Upper lobe of right lung (tissue), 1 donor: ENCODE measurements around the gene TREM2. TPM values are rescaled to one million over a fixed set of nuclear protein-coding genes. Genes with fewer than 3 reads are reported as not detected.

Source experiments
- ATAC-seq: fragments of 200-7000 bp; cut with Tn5 transposase; one replicate; pipeline ENCODE4 v1.9.1; 2020; ENCODE audit warnings: mild to moderate bottlenecking, moderate library complexity
- DNase-seq: peaks from one replicate; pipeline ENCODE4 v3.0.0-alpha.2; 2020
- H3K27ac ChIP-seq: fragments of 200-600 bp; one replicate; pipeline ENCODE4 v1.8.0; 2022
- H3K27me3 ChIP-seq: fragments of 200-600 bp; one replicate; pipeline ENCODE4 v1.8.0; 2022; ENCODE audit warnings: mild to moderate bottlenecking
- H3K36me3 ChIP-seq: fragments of 200-600 bp; one replicate; pipeline ENCODE4 v1.8.0; 2022
- H3K4me1 ChIP-seq: fragments of 200-600 bp; one replicate; pipeline ENCODE4 v1.8.0; 2022
- H3K4me3 ChIP-seq: fragments of 200-600 bp; one replicate; pipeline ENCODE4 v1.8.0; 2022; ENCODE audit warnings: mild to moderate bottlenecking
- H3K9me3 ChIP-seq: fragments of 200-600 bp; one replicate; pipeline ENCODE4 v1.8.0; 2022
- intact Hi-C: fragments of 100-400 bp; cut with DNase I; formaldehyde crosslinking; loops from one replicate; pipeline ENCODE4 v1.11.0; 2022
- total RNA-seq: library from RNA; stranded (reverse); fragmentation: NEBNext Ultra II Directional; extraction: Animal tissue kit (Norgen Biotek cat#: 25700); gene quantifications from one replicate; pipeline ENCODE4 v1.2.1, GENCODE V29; 2021
- TF ChIP-seq, protein P1 (sequence below): fragments of 200-600 bp; IDR thresholded peaks from one replicate; pipeline ENCODE4 v1.8.0; 2022; ENCODE audit warnings: antibody characterized with exemption
- donor health status: DM: no; HTN: yes; CAD: no; lungs with severe emphysema.

The TREM2 gene
- total RNA-seq, 1 donor from 2014 or later: 62.2 TPM

DNA sequence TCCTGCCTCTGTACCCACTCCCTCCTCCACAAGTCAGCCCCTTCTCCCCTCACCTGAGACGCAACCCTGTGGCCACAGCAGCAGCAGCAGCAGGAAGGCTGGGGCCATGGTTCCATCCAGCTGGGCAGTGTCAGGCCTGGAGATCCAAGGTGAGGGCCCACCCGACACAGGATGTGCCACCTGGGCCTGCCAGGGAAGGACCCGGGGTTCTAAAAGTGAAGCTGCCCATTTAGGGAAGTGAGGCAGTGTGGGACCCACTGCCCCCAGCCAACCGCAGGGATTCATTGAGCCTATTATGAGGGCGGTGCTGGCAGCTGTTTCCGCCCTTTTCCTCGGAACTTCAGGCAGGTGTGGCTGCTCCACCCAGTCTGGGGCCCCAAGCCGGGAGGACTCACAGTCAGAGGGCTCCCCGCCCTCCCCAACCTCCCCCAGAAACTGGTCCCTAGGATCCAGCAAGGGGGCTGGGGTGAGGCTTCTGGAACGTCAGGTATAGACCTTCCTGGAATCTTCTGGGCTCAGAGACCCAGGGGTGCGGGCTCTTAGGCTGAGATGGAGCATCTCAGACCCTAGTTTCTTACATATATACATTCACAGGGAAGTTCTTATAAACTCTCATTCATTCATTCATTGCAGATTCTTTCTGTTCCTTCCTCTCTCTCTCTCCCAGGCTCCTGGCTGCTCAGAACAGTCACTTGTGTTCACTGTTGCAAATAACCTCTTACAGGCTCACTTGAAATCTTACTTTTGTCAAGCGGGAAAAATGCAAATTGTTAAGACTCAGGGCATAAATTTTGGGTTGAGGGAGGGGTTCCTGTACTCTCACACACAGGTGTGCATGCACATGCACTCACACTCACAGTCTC lies 38.2 kb upstream of the TREM2 start, which contains the start of gene TREML2:
TREML2 (minus strand) TSS at position 249 of the 863 bp plus-strand sequence; CDS start at position 108, 141 bp downstream.
- H3K36me3 ChIP-seq: no peaks in the 10 kb centered on the region
- no peak for DNase-seq
- H3K27ac ChIP-seq: peak within 1 kb of the TSS; percentile 68
- TF ChIP-seq, protein P1, sequence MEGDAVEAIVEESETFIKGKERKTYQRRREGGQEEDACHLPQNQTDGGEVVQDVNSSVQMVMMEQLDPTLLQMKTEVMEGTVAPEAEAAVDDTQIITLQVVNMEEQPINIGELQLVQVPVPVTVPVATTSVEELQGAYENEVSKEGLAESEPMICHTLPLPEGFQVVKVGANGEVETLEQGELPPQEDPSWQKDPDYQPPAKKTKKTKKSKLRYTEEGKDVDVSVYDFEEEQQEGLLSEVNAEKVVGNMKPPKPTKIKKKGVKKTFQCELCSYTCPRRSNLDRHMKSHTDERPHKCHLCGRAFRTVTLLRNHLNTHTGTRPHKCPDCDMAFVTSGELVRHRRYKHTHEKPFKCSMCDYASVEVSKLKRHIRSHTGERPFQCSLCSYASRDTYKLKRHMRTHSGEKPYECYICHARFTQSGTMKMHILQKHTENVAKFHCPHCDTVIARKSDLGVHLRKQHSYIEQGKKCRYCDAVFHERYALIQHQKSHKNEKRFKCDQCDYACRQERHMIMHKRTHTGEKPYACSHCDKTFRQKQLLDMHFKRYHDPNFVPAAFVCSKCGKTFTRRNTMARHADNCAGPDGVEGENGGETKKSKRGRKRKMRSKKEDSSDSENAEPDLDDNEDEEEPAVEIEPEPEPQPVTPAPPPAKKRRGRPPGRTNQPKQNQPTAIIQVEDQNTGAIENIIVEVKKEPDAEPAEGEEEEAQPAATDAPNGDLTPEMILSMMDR: no peak
- no peak within 1 kb of the TSS for H3K4me3 ChIP-seq
- intact Hi-C loops: no loop called here
- H3K4me1 ChIP-seq: peaks cover 5% of the 10 kb centered on the region
- H3K9me3 ChIP-seq: no peaks in the 10 kb centered on the region
- H3K27me3 ChIP-seq: no peaks in the 10 kb centered on the region
- ATAC-seq: peak; percentile 49

DNA sequence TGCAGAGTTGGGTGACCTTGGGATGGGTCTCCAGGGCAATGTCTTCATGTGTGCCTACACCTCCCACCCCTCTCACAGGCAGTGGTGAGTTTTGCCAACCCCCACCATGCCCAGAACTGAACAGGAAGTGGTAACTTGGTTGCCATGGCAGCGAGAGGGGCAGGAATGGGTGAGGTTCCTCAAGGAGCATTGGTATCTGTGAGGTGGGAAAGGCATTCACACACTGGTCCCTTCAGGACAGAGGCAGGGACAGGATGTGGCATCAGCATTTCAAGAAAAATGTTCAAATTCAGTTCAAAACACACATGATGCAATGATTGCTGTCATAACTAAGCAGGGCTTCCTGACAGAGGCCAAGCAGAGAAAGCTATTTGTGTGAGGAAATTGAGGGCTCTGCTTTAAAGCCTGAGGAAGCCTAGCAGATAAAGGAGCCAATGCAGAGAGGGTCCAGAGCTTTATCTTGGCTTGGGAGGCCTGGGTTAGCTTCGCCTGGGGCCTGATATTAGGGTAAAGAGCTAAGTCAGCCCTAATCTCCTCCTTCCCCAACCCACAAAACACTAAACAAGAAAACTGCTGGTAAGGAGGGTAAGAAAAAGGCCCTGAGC lies 37.5 kb upstream of the TREM2 start:
- peak; percentile 74 for ATAC-seq
- H3K9me3 ChIP-seq: no peaks in the 10 kb centered on the region
- H3K27me3 ChIP-seq: no peaks in the 10 kb centered on the region
- intact Hi-C loops: no loop called here
- H3K4me3 ChIP-seq: no peak overlapping the region
- DNase-seq: no peak
- H3K4me1 ChIP-seq: peaks cover 5% of the 10 kb centered on the region
- H3K36me3 ChIP-seq: no peaks in the 10 kb centered on the region
- TF ChIP-seq, protein P1: no peak
- H3K27ac ChIP-seq: peak overlapping the region; percentile 68

DNA sequence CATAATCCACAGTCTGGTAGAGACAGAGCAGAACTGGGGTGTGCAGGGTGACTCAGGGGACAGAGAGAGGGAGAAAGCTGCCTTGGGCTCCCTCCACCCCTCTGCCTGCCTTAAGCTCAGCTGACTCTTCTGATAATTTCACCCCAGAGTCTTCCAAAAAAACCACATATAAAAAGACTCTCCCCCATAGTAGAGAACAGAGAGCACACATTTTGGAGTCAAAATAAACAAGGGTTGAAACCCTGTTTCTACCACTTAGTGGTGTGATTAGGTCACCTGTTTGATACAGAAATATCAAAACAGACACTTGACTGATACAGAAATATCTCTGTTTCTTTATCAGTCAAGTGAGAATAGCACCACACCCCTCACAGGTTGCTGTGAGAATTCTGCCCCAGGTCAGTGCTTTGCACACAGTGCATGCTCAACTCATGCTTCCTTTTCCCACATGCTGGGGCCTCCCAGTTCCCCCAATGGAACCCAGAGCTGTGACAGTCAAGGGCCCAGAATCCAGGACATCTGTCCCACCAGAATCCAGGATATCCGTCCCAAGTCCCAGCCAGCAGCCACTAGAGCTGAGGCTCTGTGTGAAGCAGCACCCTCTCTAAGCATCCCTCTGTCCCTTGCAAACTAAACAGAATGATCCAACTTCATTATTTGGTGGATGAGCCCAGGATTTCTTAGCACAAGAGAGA lies 36.8 kb upstream of the TREM2 start:
- TF ChIP-seq, protein P1: no peak
- no peak overlapping the region for H3K4me3 ChIP-seq
- no peaks in the 10 kb centered on the region for H3K36me3 ChIP-seq
- peaks cover 5% of the 10 kb centered on the region for H3K4me1 ChIP-seq
- intact Hi-C loops: no loop called here
- H3K27me3 ChIP-seq: no peaks in the 10 kb centered on the region
- ATAC-seq: peak; percentile 10
- H3K27ac ChIP-seq: peak overlapping the region; percentile 68
- H3K9me3 ChIP-seq: no peaks in the 10 kb centered on the region
- no peak for DNase-seq

DNA sequence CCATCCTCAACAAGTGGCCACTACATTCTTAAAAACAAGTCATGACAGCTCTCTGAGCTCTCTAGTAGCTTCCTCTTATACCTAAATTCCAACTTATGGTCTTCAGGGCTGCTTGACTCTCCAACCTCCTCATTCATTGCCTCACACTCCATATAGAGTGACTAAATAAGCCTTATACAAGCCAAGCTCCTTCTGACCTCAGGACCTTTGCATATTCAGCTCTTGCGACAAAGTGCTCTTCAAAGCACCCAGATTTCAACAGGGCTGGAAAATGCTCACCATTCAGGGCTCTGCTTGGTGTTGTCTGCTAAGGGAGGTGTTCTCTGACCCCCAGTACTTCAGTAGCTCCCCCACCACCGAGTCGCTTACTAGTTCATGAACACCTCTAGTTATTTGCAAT lies 34.3 kb upstream of the TREM2 start:
- TF ChIP-seq, protein P1: no peak
- H3K36me3 ChIP-seq: no peaks in the 10 kb centered on the region
- no peak overlapping the region for H3K4me3 ChIP-seq
- peaks cover 3% of the 10 kb centered on the region for H3K27me3 ChIP-seq
- no peak for DNase-seq
- H3K27ac ChIP-seq: no peak overlapping the region
- peaks cover 5% of the 10 kb centered on the region for H3K4me1 ChIP-seq
- intact Hi-C loops: no loop called here
- no peak for ATAC-seq
- no peaks in the 10 kb centered on the region for H3K9me3 ChIP-seq

DNA sequence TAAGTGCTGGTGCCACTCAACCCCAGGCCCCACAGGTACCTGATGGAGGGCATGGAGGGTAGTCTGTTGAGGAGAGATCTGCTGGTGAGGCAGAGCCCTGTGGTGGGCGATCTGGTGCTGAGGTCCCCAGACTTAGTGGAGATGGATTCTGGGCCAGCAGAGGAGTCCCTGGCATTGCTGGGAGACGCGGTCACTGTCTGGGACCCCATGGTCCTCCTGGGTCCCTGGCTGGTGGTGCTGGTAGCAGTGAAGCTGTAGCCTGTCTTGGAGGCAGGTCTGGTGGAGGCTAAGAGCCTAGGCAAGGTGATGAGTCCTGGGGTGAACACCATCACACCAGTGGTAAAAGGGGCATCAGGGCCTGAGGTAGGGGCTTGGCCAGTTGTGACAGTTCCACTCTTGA lies 31.5 kb upstream of the TREM2 start:
- DNase-seq (no peak), ATAC-seq (no peak)
- no peak overlapping the region for H3K4me3 ChIP-seq
- peaks cover 3% of the 10 kb centered on the region for H3K27me3 ChIP-seq
- no peaks in the 10 kb centered on the region for H3K36me3 ChIP-seq
- intact Hi-C loops: no loop called here
- TF ChIP-seq, protein P1: no peak
- H3K4me1 ChIP-seq: no peaks in the 10 kb centered on the region
- H3K27ac ChIP-seq: no peak overlapping the region
- H3K9me3 ChIP-seq: no peaks in the 10 kb centered on the region
